Left hindlimb (tissue), 1 donor: ENCODE data around the gene HSD11B1.

Source experiments
- DNase-seq: peaks from one replicate; pipeline ENCODE4 v3.0.0-alpha.2; 2018

The HSD11B1 gene

GRCh38 chr1:209704584-209704983 is at the start of gene HSD11B1:
HSD11B1 (plus strand) TSS chr1:209704846; CDS start chr1:209704943, 97 bp downstream.
- DNase-seq = no peak

GRCh38 chr1:209655411-209656231 is 49.0 kb upstream of the HSD11B1 start:
- DNase-seq = no peak

- no peak for DNase-seq
Measured at GRCh38 chr1:209657140-209657879, 47.3 kb upstream of the HSD11B1 start.

GRCh38 chr1:209657918-209658317 is 46.7 kb upstream of the HSD11B1 start:
- no peak for DNase-seq

- no peak for DNase-seq
Measured at GRCh38 chr1:209659909-209660308, 44.7 kb upstream of the HSD11B1 start.

GRCh38 chr1:209661071-209661470 is 43.6 kb upstream of the HSD11B1 start:
- DNase-seq = no peak

GRCh38 chr1:209662879-209663327 is 41.7 kb upstream of the HSD11B1 start:
- DNase-seq = no peak

GRCh38 chr1:209667103-209667502 is 37.5 kb upstream of the HSD11B1 start:
- no peak for DNase-seq

- no peak for DNase-seq
Measured at GRCh38 chr1:209667708-209668107, 36.9 kb upstream of the HSD11B1 start.

- no peak for DNase-seq
Measured at GRCh38 chr1:209670441-209671082, 34.1 kb upstream of the HSD11B1 start.

- DNase-seq = no peak
Measured at GRCh38 chr1:209672705-209673630, 31.7 kb upstream of the HSD11B1 start.

- DNase-seq = no peak
Measured at GRCh38 chr1:209673631-209674417, 30.8 kb upstream of the HSD11B1 start.

GRCh38 chr1:209674957-209675564 is 29.6 kb upstream of the HSD11B1 start, which contains the start of gene G0S2:
G0S2 (plus strand) TSS chr1:209675412; CDS start chr1:209675685, 273 bp downstream.
- DNase-seq = peak; percentile 83

GRCh38 chr1:209675565-209676154 is 29.0 kb upstream of the HSD11B1 start:
- DNase-seq = peak; percentile 58

GRCh38 chr1:209678981-209679539 is 25.6 kb upstream of the HSD11B1 start:
- no peak for DNase-seq

GRCh38 chr1:209685821-209686220 is 18.8 kb upstream of the HSD11B1 start:
- no peak for DNase-seq

- no peak for DNase-seq
Measured at GRCh38 chr1:209686322-209686721, 18.3 kb upstream of the HSD11B1 start.

GRCh38 chr1:209688746-209689234 is 15.9 kb upstream of the HSD11B1 start:
- DNase-seq = peak; percentile 40

GRCh38 chr1:209689477-209689876 is 15.2 kb upstream of the HSD11B1 start:
- DNase-seq = no peak

- no peak for DNase-seq
Measured at GRCh38 chr1:209691237-209691636, 13.4 kb upstream of the HSD11B1 start.
